GM12875 (cell line): ENCODE measurements around the gene PARD3B.

Experiments used
- H3K4me3 ChIP-seq: one replicate; pipeline ENCODE4 v1.5.1; 2011; ENCODE audit warnings: low read depth, low read length, control low read depth
- CTCF ChIP-seq: IDR thresholded peaks from 2 replicates; pipeline ENCODE4 v1.5.1; 2011; ENCODE audit warnings: low read depth, mild to moderate bottlenecking, control low read depth, inconsistent platforms, low read length, moderate library complexity, borderline replicate concordance; ENCODE audit not compliant: insufficient read depth

The PARD3B gene

GRCh38 chr2:204950695-204951346 is 405.5 kb downstream of the PARD3B start:
- no peak for TF ChIP-seq CTCF
- no peak overlapping the region for H3K4me3 ChIP-seq

GRCh38 chr2:204958371-204958770 is 413.1 kb downstream of the PARD3B start:
- H3K4me3 ChIP-seq: no peak overlapping the region
- no peak for TF ChIP-seq CTCF

- no peak for TF ChIP-seq CTCF
- H3K4me3 ChIP-seq: no peak overlapping the region
These were observed 419.1 kb downstream of the PARD3B start for GRCh38 chr2:204964414-204964813.

- no peak for TF ChIP-seq CTCF
These were observed 421.0 kb downstream of the PARD3B start for GRCh38 chr2:204966245-204966644.

GRCh38 chr2:204967199-204967960 is 422.1 kb downstream of the PARD3B start:
- TF ChIP-seq CTCF: no peak
- H3K4me3 ChIP-seq: no peak overlapping the region

More at GRCh38 chr2:204966245-204966644, 421.0 kb downstream of the PARD3B start:
- no peak overlapping the region for H3K4me3 ChIP-seq

GRCh38 chr2:204971206-204971907 is 426.1 kb downstream of the PARD3B start:
- TF ChIP-seq CTCF: no peak
- H3K4me3 ChIP-seq: no peak overlapping the region
